ENCODE measurements around the gene GNL3.

- TF ChIP-seq EZH2 (IDR thresholded peaks at IDR 0.05; ENCODE audit: low read length, missing control alignments) (no peak), CTCF (conservative IDR thresholded peaks at IDR 0.05 in 1 of 2, IDR thresholded peaks at IDR 0.05 in 1 of 2; ENCODE audit: low read depth in 1 of 2, low read length in 2 of 2) (no peak)
These were observed 535 bp upstream of the GNL3 start for GRCh38 chr3:52685285-52685708.
